RWPE2 (cell line): ENCODE data around the gene TNRC6C.

ENCODE experiments used
- ATAC-seq: fragments of 200-7000 bp; cut with Tn5 transposase; 3 replicates; pipeline ENCODE4 v1.9.1; 2021; ENCODE audit warnings: low read depth
- DNase-seq: peaks from one replicate; pipeline ENCODE4 v3.0.0-alpha.2; 2020; ENCODE audit warnings: low spot score
- H3K27ac ChIP-seq: fragments of 450-650 bp; 2 replicates; pipeline ENCODE4 v1.5.1; 2017; ENCODE audit warnings: mild to moderate bottlenecking; ENCODE audit not compliant: poor library complexity, severe bottlenecking
- H3K27me3 ChIP-seq: fragments of 250-450 bp; sonication (Bioruptor Pico); 2 replicates; pipeline ENCODE4 v1.5.1; 2021; ENCODE audit warnings: mild to moderate bottlenecking, moderate library complexity; ENCODE audit not compliant: insufficient read depth, poor library complexity, severe bottlenecking
- H3K36me3 ChIP-seq: fragments of 250-450 bp; sonication (Bioruptor Pico); 2 replicates; pipeline ENCODE4 v1.5.1; 2020; ENCODE audit warnings: low read depth, mild to moderate bottlenecking, moderate library complexity
- H3K4me1 ChIP-seq: fragments of 250-450 bp; sonication (Bioruptor Pico); 2 replicates; pipeline ENCODE4 v1.5.1; 2021; ENCODE audit warnings: mild to moderate bottlenecking, moderate library complexity; ENCODE audit not compliant: insufficient read depth, poor library complexity, severe bottlenecking
- H3K4me3 ChIP-seq: fragments of 250-450 bp; sonication (Bioruptor Pico); 2 replicates; pipeline ENCODE4 v1.5.1; 2021; ENCODE audit warnings: mild to moderate bottlenecking, moderate library complexity; ENCODE audit not compliant: severe bottlenecking
- H3K9me3 ChIP-seq: fragments of 250-450 bp; sonication (Bioruptor Pico); 2 replicates; pipeline ENCODE4 v1.5.1; 2021; ENCODE audit warnings: mild to moderate bottlenecking, moderate library complexity; ENCODE audit not compliant: severe bottlenecking
- TF ChIP-seq, protein P1 (sequence below): fragments of 450-650 bp; IDR thresholded peaks from one replicate; pipeline ENCODE4 v1.5.1; 2017; ENCODE audit warnings: mild to moderate bottlenecking, moderate library complexity; ENCODE audit not compliant: poor library complexity, severe bottlenecking

The TNRC6C gene

DNA sequence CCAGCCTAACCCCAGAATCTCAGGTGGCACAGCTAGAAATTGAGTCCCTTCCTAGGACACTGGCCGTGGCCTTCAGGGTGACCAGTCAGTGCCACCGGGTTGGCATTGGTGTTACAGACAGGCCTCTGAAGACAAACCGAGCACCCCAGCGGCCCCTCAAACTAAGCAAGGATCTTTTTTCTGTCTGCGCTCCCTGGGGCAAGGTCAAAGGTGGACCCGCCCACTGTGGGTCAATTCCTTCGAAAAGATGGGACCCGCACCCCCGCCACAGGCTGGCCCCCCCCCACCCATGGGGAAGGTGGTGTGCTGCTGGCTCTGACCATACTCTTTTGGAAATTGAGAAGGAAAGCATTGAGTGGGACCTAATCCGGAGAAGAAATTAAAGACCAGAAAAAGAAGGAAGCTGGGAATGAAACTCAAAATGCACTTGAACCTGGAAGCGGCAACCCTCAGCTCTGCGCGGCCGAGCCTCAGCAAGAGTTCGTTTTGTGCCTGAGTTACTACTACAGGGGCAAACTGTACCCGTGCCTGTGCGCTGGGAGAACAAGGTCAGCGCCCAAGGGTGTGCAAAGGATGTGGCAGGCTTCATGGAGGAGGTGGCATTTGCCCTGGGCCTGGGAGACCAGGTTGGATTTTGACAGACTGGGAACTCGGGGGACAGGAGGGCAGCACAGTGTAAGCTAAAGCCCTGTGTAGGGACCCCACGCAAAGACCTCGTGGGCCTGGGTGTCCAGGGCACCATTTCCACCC, 149.6 kb downstream of the TNRC6C start:
- DNase-seq (peak; percentile 53), ATAC-seq (no peak)
- Histone ChIP-seq H3K27me3 (no peaks in the 10 kb centered on the region), H3K4me3 (no peak overlapping the region), H3K9me3 (no peaks in the 10 kb centered on the region), H3K27ac (no peak overlapping the region), H3K4me1 (no peaks in the 10 kb centered on the region), H3K36me3 (no peaks in the 10 kb centered on the region)
- TF ChIP-seq, protein P1, sequence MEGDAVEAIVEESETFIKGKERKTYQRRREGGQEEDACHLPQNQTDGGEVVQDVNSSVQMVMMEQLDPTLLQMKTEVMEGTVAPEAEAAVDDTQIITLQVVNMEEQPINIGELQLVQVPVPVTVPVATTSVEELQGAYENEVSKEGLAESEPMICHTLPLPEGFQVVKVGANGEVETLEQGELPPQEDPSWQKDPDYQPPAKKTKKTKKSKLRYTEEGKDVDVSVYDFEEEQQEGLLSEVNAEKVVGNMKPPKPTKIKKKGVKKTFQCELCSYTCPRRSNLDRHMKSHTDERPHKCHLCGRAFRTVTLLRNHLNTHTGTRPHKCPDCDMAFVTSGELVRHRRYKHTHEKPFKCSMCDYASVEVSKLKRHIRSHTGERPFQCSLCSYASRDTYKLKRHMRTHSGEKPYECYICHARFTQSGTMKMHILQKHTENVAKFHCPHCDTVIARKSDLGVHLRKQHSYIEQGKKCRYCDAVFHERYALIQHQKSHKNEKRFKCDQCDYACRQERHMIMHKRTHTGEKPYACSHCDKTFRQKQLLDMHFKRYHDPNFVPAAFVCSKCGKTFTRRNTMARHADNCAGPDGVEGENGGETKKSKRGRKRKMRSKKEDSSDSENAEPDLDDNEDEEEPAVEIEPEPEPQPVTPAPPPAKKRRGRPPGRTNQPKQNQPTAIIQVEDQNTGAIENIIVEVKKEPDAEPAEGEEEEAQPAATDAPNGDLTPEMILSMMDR = no peak

DNA sequence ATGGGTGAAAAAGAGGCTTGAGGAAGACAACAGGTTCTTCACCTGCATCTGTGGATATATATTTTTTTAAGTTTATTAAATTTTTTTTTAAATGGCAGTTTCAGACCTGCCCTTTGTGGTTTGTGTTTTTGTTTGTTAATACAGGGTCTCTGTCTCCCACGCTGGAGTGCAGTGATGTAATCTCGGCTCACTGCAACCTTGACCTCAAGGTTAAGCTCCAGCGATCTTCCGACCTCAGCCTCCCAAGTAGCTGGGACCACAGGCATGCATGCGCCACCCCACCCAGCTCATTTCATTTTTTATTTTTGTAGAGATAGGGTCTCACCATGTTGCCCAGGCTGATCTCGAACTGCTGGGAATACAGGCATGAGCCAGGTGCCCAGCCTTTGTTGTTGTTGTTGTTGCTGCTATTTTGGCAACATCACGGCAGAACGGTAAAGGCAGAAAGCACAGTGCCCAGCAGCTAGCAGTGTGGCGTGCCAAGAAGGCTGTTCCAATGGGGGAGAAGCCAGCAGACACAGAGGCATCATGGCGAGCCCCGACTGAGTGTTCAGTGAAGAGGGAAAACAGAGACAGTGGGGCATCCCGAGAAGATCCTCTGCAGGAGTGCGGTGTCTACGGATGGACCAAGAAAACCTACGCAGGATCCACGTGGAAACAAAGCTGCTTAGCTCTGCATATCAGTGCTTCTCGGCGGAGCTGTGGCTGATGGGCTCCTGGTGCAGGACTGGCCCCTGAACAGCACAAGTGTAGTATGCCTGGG, 150.4 kb downstream of the TNRC6C start:
- no peak for DNase-seq
- no peaks in the 10 kb centered on the region for H3K4me1 ChIP-seq
- H3K9me3 ChIP-seq = no peaks in the 10 kb centered on the region
- TF ChIP-seq, protein P1 = no peak
- no peak overlapping the region for H3K27ac ChIP-seq
- H3K27me3 ChIP-seq = no peaks in the 10 kb centered on the region
- no peak for ATAC-seq
- H3K36me3 ChIP-seq = no peaks in the 10 kb centered on the region
- H3K4me3 ChIP-seq = no peak overlapping the region

DNA sequence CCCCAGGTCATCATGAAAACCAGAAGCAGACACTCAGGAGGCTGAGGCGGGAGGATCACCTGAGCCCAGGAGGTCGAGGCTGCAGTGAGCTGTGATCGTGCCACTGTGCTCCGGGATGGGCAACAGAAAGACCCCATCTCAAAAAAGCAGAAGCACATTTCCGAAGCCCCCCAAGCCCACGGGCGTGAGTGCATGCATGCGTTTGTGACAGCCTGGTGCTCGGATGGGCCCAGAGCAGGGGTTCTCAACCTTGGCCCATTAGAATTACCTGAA, 150.9 kb downstream of the TNRC6C start:
- TF ChIP-seq, protein P1 = no peak
- no peak overlapping the region for H3K27ac ChIP-seq
- DNase-seq (no peak), ATAC-seq (no peak)
- no peaks in the 10 kb centered on the region for H3K4me1 ChIP-seq
- no peak overlapping the region for H3K4me3 ChIP-seq
- H3K36me3 ChIP-seq = no peaks in the 10 kb centered on the region
- no peaks in the 10 kb centered on the region for H3K9me3 ChIP-seq
- no peaks in the 10 kb centered on the region for H3K27me3 ChIP-seq

DNA sequence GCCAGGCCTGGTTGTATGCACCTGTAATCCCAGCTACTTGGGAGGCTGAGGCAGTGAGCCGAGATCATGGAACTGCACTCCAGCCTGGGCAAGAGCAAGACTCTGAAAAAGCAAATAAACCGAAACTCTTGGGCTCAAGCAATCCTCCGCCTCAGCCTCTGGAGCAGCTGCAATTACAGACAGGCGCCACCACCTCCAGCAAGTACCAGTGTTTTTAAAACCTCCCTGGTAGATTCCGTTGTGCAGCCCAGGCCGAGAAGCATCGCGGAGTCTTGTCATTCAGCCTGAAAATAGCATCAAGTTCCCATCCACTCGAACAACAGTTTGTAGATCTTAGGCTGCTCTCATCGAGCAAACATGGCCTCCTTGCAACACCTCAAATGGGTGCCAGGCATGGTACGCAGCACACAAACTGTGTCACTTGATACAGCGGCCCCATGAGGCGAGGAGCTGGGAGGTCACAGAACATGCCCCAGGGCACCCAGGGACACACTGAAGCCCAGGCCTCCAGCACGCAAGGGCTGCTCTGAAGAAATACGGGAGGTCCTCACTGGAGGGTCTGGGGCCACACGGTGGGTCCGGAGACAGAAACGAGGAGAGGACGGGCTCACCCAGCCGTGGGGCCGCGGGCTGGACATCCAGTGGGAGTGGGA, 152.0 kb downstream of the TNRC6C start:
- ATAC-seq (no peak), DNase-seq (peak; percentile 49)
- Histone ChIP-seq H3K27me3 (no peaks in the 10 kb centered on the region), H3K27ac (no peak overlapping the region), H3K9me3 (no peaks in the 10 kb centered on the region), H3K4me3 (no peak overlapping the region), H3K36me3 (no peaks in the 10 kb centered on the region), H3K4me1 (no peaks in the 10 kb centered on the region)
- TF ChIP-seq, protein P1 = no peak
